GM12878 (cell line): Measurements from ENCODE around the gene ALPK1. TPM values are rescaled to one million over a fixed set of nuclear protein-coding genes. Genes with fewer than 3 reads are reported as not detected.

Experiments used
- ATAC-seq: fragments of 200-7000 bp; cut with Tn5 transposase; 3 replicates; pipeline ENCODE4 v1.9.1; 2020; ENCODE audit warnings: mild to moderate bottlenecking, moderate library complexity
- BruUV-seq: library from RNA; stranded (reverse); fragments of 400-500 nt; replicated peaks from 2 replicates; lab custom pipeline; 2021; lab: Mats Ljungman, UMichigan
- CTCF ChIA-PET: fragments of 300-600 bp; sonication (Branson Sonifier 250); formaldehyde crosslinking; extraction: SDS; loops from one replicate; lab custom pipeline; 2021; ENCODE audit warnings: inconsistent platforms; lab: Yijun Ruan, JAX
- POLR2A ChIA-PET: fragments of 350-600 bp; formaldehyde crosslinking; extraction: SDS; loops from one replicate; lab custom pipeline; 2021; ENCODE audit warnings: inconsistent platforms; lab: Charles Lee
- RAD21 ChIA-PET: fragments of 300-600 bp; sonication (Branson Sonifier 250); formaldehyde crosslinking; loops from one replicate; lab custom pipeline; 2023; ENCODE audit warnings: antibody characterized with exemption; ENCODE audit not compliant: unreplicated experiment; lab: Charles Lee
- SMC1A ChIA-PET: fragments of 300-600 bp; sonication (Branson Sonifier 250); formaldehyde crosslinking; loops from one replicate; lab custom pipeline; 2023; ENCODE audit not compliant: unreplicated experiment, uncharacterized antibody; lab: Charles Lee
- DNase-seq: peaks from one replicate; pipeline ENCODE4 v3.0.0-alpha.2; 2011; ENCODE audit warnings: low read depth, low spot score
- FAIRE-seq: peaks from 3 replicates; lab custom pipeline; 2011; peaks lifted over from hg19 to GRCh38; lab: Jason Lieb, UNC
- H2AFZ ChIP-seq: 2 replicates; pipeline ENCODE4 v1.6.0; 2011; ENCODE audit warnings: low read depth, low read length, control low read depth; ENCODE audit not compliant: control insufficient read depth
- H3K27ac ChIP-seq: 2 replicates; pipeline ENCODE4 v1.5.1; 2011; ENCODE audit warnings: control low read depth; ENCODE audit not compliant: control insufficient read depth, insufficient read depth
- H3K27me3 ChIP-seq, 2 experiments: replicated peaks in 1 of 2; 2 replicates each; pipeline versions ENCODE4 v1.6.0 to v1.6.1; 2011; ENCODE audit warnings: low read length in 1 of 2; ENCODE audit not compliant: control insufficient read depth in 2 of 2, insufficient read depth in 2 of 2
- H3K36me3 ChIP-seq, 2 experiments: 2 replicates each; pipeline ENCODE4 v1.5.1; 2011; ENCODE audit warnings: low read length in 1 of 2; ENCODE audit not compliant: control insufficient read depth in 2 of 2, insufficient read depth in 2 of 2
- H3K4me1 ChIP-seq: 2 replicates; pipeline ENCODE4 v1.6.1; 2011; ENCODE audit warnings: mild to moderate bottlenecking, low read length, moderate library complexity, mixed read lengths; ENCODE audit not compliant: control insufficient read depth, insufficient read depth
- H3K4me2 ChIP-seq: 2 replicates; pipeline ENCODE4 v1.6.0; 2011; ENCODE audit warnings: control low read depth; ENCODE audit not compliant: control insufficient read depth, insufficient read depth
- H3K4me3 ChIP-seq: fragments of 200-600 bp; sonication (generic); 2 replicates; pipeline ENCODE4 v1.5.1; 2016
- H3K79me2 ChIP-seq: 2 replicates; pipeline ENCODE4 v1.6.0; 2011; ENCODE audit warnings: low read length; ENCODE audit not compliant: control insufficient read depth, insufficient read depth
- H3K9ac ChIP-seq: 2 replicates; pipeline ENCODE4 v1.8.0; 2011; ENCODE audit warnings: low read length, control low read depth, mixed read lengths; ENCODE audit not compliant: control insufficient read depth, insufficient read depth
- H3K9me3 ChIP-seq: replicated peaks from 3 replicates; pipeline ENCODE4 v1.5.1; 2011; ENCODE audit warnings: mild to moderate bottlenecking, low read length; ENCODE audit not compliant: control insufficient read depth, insufficient read depth
- H4K20me1 ChIP-seq: 2 replicates; pipeline ENCODE4 v1.6.0; 2011; ENCODE audit not compliant: control insufficient read depth, insufficient read depth
- BACH1 ChIP-seq: fragments of 450-650 bp; IDR thresholded peaks from 2 replicates; pipeline ENCODE4 v1.6.1; 2017; ENCODE audit warnings: mild to moderate bottlenecking, borderline replicate concordance
- CHD2 ChIP-seq: IDR thresholded peaks from 2 replicates; pipeline ENCODE4 v1.6.1; 2011; ENCODE audit warnings: low read depth, low read length, improper control_type of control experiment, borderline replicate concordance
- E2F8 ChIP-seq: fragments of 450-650 bp; IDR thresholded peaks from 2 replicates; pipeline ENCODE4 v1.6.1; 2018; ENCODE audit warnings: mild to moderate bottlenecking, low read depth, moderate library complexity; ENCODE audit not compliant: partially characterized antibody
- IKZF2 ChIP-seq, 2 experiments: fragments of 450-650 bp; IDR thresholded peaks; 2 replicates each; pipeline ENCODE4 v1.6.1; 2017; ENCODE audit warnings: mild to moderate bottlenecking in 2 of 2, moderate library complexity in 2 of 2
- NFYB ChIP-seq: IDR thresholded peaks from 2 replicates; pipeline ENCODE4 v1.6.1; 2011; ENCODE audit warnings: low read depth, mild to moderate bottlenecking, low read length, improper control_type of control experiment, moderate library complexity; ENCODE audit not compliant: insufficient read depth
- PML ChIP-seq: IDR thresholded peaks from 2 replicates; pipeline ENCODE4 v1.6.1; 2012; ENCODE audit warnings: low read length, inconsistent platforms
- POLR2AphosphoS5 ChIP-seq: IDR thresholded peaks from 2 replicates; pipeline ENCODE4 v1.6.1; 2011; ENCODE audit warnings: mild to moderate bottlenecking, low read length, inconsistent platforms
- RAD51 ChIP-seq: fragments of 450-650 bp; IDR thresholded peaks from 2 replicates; pipeline ENCODE4 v1.6.1; 2016; ENCODE audit warnings: moderate library complexity, mild to moderate bottlenecking, inconsistent platforms
- SUPT20H ChIP-seq: IDR thresholded peaks from 2 replicates; pipeline ENCODE4 v1.6.1; 2011; ENCODE audit warnings: low read depth, mild to moderate bottlenecking, low read length, moderate library complexity, borderline replicate concordance; ENCODE audit not compliant: control insufficient read depth
- USF2 ChIP-seq: IDR thresholded peaks from 2 replicates; pipeline ENCODE4 v1.6.1; 2011; ENCODE audit warnings: low read depth, low read length, improper control_type of control experiment, borderline replicate concordance
- ZNF24 ChIP-seq: fragments of 450-650 bp; IDR thresholded peaks from 2 replicates; pipeline ENCODE4 v1.6.1; 2017; ENCODE audit warnings: antibody characterized with exemption, mild to moderate bottlenecking
- ZNF274 ChIP-seq: IDR thresholded peaks from one replicate; pipeline ENCODE4 v1.8.0; 2011; ENCODE audit not compliant: insufficient read length, insufficient read depth
- WGBS: methylation state at CpG from one replicate; pipeline ENCODE4 v1.1.6; 2016; ENCODE audit warnings: low lambda C conversion rate; ENCODE audit not compliant: insufficient replicate concordance, insufficient coverage; ENCODE audit errors: missing lambda C conversion rate; 5-methylcytosine and 5-hydroxymethylcytosine counted together
- in situ Hi-C: fragments of 300-500 bp; cut with MboI; formaldehyde crosslinking; loops from 9 replicates; pipeline ENCODE4 v1.14.3; 2018; ENCODE audit warnings: mixed read lengths
- intact Hi-C: fragments of 100-400 bp; cut with micrococcal nuclease; formaldehyde crosslinking; loops from one replicate; pipeline ENCODE4 v1.14.2; 2022; ENCODE audit not compliant: unreplicated experiment
- polyA plus RNA-seq, 11 experiments: library from polyadenylated mRNA; depleted of rRNA in 4 of 11; unstranded in 6 of 11; stranded (reverse) in 5 of 11; fragments of >200 nt; fragmentation: Nextera tagmentation in 4 of 11; fragmentation: Illumina TruSeq in 1 of 11; extraction: Ambion mirVana in 4 of 11; extraction: Trizol in 1 of 11; gene quantifications; 1 replicate in 1 of 11; 2 replicates in 10 of 11; pipeline versions ENCODE4 v1.2.1 to v1.2.3, GENCODE V29; 2011 to 2016; ENCODE audit warnings: inconsistent platforms in 2 of 11, missing spikeins in 2 of 11, low read depth in 1 of 11
- total RNA-seq, 4 experiments: library from RNA; depleted of rRNA in 3 of 4; stranded (reverse); fragments of >200 nt in 3 of 4; fragmentation: Illumina TruSeq in 1 of 4; extraction: Trizol in 1 of 4; gene quantifications; 2 replicates each; pipeline versions ENCODE4 v1.2.1 to v1.2.3, GENCODE V29; 2013 to 2021
- TF ChIP-seq, protein P1 (sequence below): fragments of 450-650 bp; formaldehyde crosslinking; IDR thresholded peaks from 2 replicates; pipeline ENCODE4 v1.4.0; 2020; ENCODE audit warnings: mild to moderate bottlenecking, moderate library complexity
- TF ChIP-seq, protein P2 (sequence below): fragments of 450-650 bp; IDR thresholded peaks from 2 replicates; pipeline ENCODE4 v1.6.1; 2017; ENCODE audit warnings: mild to moderate bottlenecking, low read depth, inconsistent platforms; ENCODE audit not compliant: poor library complexity, severe bottlenecking

Gene ALPK1
- total and polyA plus RNA-seq, 10 of the 15 experiments (the other 5 are each of a cell fraction or from before 2014, with no cell fraction given) = 8.5 to 32.3 (median 22.6) TPM

- Histone ChIP-seq H3K36me3 (no peaks in the 10 kb centered on the region; a peak in 2 of 4 replicates), H3K4me3 (no peak overlapping the region), H3K4me2 (no peak overlapping the region), H3K9ac (no peak overlapping the region), H3K9me3 (peaks cover 5% of the 10 kb centered on the region; the same call in 1 of the 3 replicates), H2AFZ (no peak overlapping the region), H4K20me1 (no peaks in the 10 kb centered on the region), H3K4me1 (no peaks in the 10 kb centered on the region), H3K27ac (no peak overlapping the region), H3K27me3 (no peaks in the 10 kb centered on the region), H3K79me2 (no peaks in the 10 kb centered on the region)
- no peak for ATAC-seq
- 96% methylated on average over 20 of the region's 20 CpGs for WGBS
- CTCF ChIA-PET = no interaction called here
- RAD21 ChIA-PET = no interaction called here
- in situ Hi-C loops = no loop called here
- POLR2A ChIA-PET = no interaction called here
- no peak for DNase-seq
- no peak for FAIRE-seq
- SMC1A ChIA-PET = no interaction called here
- no TSS peak for BruUV-seq
- intact Hi-C loops = no loop called here
- no peak for TF ChIP-seq SUPT20H
- no peak for TF ChIP-seq NFYB
- no peak for TF ChIP-seq ZNF274
- TF ChIP-seq, protein P1, sequence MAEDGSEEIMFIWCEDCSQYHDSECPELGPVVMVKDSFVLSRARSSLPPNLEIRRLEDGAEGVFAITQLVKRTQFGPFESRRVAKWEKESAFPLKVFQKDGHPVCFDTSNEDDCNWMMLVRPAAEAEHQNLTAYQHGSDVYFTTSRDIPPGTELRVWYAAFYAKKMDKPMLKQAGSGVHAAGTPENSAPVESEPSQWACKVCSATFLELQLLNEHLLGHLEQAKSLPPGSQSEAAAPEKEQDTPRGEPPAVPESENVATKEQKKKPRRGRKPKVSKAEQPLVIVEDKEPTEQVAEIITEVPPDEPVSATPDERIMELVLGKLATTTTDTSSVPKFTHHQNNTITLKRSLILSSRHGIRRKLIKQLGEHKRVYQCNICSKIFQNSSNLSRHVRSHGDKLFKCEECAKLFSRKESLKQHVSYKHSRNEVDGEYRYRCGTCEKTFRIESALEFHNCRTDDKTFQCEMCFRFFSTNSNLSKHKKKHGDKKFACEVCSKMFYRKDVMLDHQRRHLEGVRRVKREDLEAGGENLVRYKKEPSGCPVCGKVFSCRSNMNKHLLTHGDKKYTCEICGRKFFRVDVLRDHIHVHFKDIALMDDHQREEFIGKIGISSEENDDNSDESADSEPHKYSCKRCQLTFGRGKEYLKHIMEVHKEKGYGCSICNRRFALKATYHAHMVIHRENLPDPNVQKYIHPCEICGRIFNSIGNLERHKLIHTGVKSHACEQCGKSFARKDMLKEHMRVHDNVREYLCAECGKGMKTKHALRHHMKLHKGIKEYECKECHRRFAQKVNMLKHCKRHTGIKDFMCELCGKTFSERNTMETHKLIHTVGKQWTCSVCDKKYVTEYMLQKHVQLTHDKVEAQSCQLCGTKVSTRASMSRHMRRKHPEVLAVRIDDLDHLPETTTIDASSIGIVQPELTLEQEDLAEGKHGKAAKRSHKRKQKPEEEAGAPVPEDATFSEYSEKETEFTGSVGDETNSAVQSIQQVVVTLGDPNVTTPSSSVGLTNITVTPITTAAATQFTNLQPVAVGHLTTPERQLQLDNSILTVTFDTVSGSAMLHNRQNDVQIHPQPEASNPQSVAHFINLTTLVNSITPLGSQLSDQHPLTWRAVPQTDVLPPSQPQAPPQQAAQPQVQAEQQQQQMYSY (CRISPR knock-in tag) = no peak
- no peak for TF ChIP-seq PML
- TF ChIP-seq ZNF24 = no peak
- no peak for TF ChIP-seq CHD2
- TF ChIP-seq, protein P2, sequence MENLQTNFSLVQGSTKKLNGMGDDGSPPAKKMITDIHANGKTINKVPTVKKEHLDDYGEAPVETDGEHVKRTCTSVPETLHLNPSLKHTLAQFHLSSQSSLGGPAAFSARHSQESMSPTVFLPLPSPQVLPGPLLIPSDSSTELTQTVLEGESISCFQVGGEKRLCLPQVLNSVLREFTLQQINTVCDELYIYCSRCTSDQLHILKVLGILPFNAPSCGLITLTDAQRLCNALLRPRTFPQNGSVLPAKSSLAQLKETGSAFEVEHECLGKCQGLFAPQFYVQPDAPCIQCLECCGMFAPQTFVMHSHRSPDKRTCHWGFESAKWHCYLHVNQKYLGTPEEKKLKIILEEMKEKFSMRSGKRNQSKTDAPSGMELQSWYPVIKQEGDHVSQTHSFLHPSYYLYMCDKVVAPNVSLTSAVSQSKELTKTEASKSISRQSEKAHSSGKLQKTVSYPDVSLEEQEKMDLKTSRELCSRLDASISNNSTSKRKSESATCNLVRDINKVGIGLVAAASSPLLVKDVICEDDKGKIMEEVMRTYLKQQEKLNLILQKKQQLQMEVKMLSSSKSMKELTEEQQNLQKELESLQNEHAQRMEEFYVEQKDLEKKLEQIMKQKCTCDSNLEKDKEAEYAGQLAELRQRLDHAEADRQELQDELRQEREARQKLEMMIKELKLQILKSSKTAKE = no peak
- TF ChIP-seq IKZF2 (IDR thresholded peaks at IDR 0.05) = no peak
- no peak for TF ChIP-seq BACH1
- TF ChIP-seq USF2 = no peak
- no peak for TF ChIP-seq E2F8
- TF ChIP-seq RAD51 = no peak
- no peak for TF ChIP-seq POLR2AphosphoS5
These were observed 58.5 kb downstream of the ALPK1 start for GRCh38 chr4:112355662-112356061.
